ENCODE results near the gene PDCD1LG2. TPM values are rescaled to one million over a fixed set of nuclear protein-coding genes. Genes with fewer than 3 reads are reported as not detected.
A peak's percentile ranks its signal among the peaks of the same experiment; 100 is the strongest.

Gene PDCD1LG2
- total and polyA plus RNA-seq, 2 experiments from 2014 or later = not detected

- no peak for TF ChIP-seq ZNF462 (CRISPR knock-in tag; IDR thresholded peaks at IDR 0.05)
Measured at GRCh38 chr9:5499157-5499556, 11.2 kb upstream of the PDCD1LG2 start (continued).

GRCh38 chr9:5499889-5500398, 10.4 kb upstream of the PDCD1LG2 start:
- DNase-seq (ENCODE audit: low spot score) = no peak
- H3K36me3 Mint-ChIP-seq (ENCODE audit: low read depth) = no peaks in the 10 kb centered on the region
- Histone ChIP-seq H3K4me1 (ENCODE audit: insufficient read depth) (no peaks in the 10 kb centered on the region), H3K79me2 (replicated peaks; ENCODE audit: insufficient read depth) (no peaks in the 10 kb centered on the region), H2AFZ (peak overlapping the region; percentile 52; the same call in 1 of the 2 replicates), H3K36me3 (ENCODE audit: insufficient read depth) (no peaks in the 10 kb centered on the region), H3K4me2 (no peak overlapping the region), H3K27ac (ENCODE audit: low read depth) (no peak overlapping the region), H3K27me3 (ENCODE audit: insufficient read depth) (no peaks in the 10 kb centered on the region), H4K20me1 (replicated peaks; ENCODE audit: insufficient read depth) (no peaks in the 10 kb centered on the region), H3K9me2 (ENCODE audit: insufficient read depth) (no peaks in the 10 kb centered on the region), H3K4me3 (no peak overlapping the region), H3F3A (replicated peaks; ENCODE audit: low read depth) (no peaks in the 10 kb centered on the region)
- no peak overlapping the region for H3K27ac Mint-ChIP-seq
- H3K4me3 Mint-ChIP-seq = no peak overlapping the region
- TF ChIP-seq JUNB (IDR thresholded peaks at IDR 0.05; ENCODE audit: unreplicated experiment) = no peak
- no peak for TF ChIP-seq NANOG (IDR thresholded peaks at IDR 0.05; ENCODE audit: borderline replicate concordance)
- no peak for TF ChIP-seq POLR2AphosphoS5 (IDR thresholded peaks at IDR 0.05; ENCODE audit: low read depth)
- no peak for TF ChIP-seq ZNF114 (CRISPR knock-in tag; IDR thresholded peaks at IDR 0.05)
- no peak for TF ChIP-seq EZH2phosphoT487 (IDR thresholded peaks at IDR 0.05; ENCODE audit: unreplicated experiment)
- no peak for TF ChIP-seq CREB1 (CRISPR knock-in tag; IDR thresholded peaks at IDR 0.05; ENCODE audit: low read depth)
- ATAC-seq = no peak
- H3K4me1 Mint-ChIP-seq = peaks cover 3% of the 10 kb centered on the region; the same call in 2 of the 3 replicates
- H3K9me3 Mint-ChIP-seq = no peaks in the 10 kb centered on the region
- no peaks in the 10 kb centered on the region for H3K27me3 Mint-ChIP-seq (ENCODE audit: insufficient read depth, low read depth, poor library complexity)

Measured in GM23338 (cell line).